HEK293 (cell line): Measurements from ENCODE around the gene SLC9A9.

Experiments used
- CTCF ChIA-PET: fragments of 350-600 bp; formaldehyde crosslinking; extraction: SDS; loops from one replicate; lab custom pipeline; 2021; ENCODE audit warnings: antibody characterized with exemption; lab: Yijun Ruan, JAX
- POLR2A ChIA-PET: fragments of 300-600 bp; formaldehyde crosslinking; extraction: SDS; loops from one replicate; lab custom pipeline; 2020; ENCODE audit warnings: antibody characterized with exemption, inconsistent platforms; lab: Yijun Ruan, JAX
- H3K27ac ChIP-seq: fragments of 200-500 bp; sonication (Bioruptor generic); 2 replicates; pipeline ENCODE4 v1.5.1; 2014; ENCODE audit warnings: low read depth, low read length, control low read depth, inconsistent platforms; ENCODE audit errors: extremely low read depth
- H3K36me3 ChIP-seq, 2 experiments: fragments of 200-500 bp in 1 of 2; sonication (Bioruptor generic) in 1 of 2; 1 replicate in 1 of 2; 2 replicates in 1 of 2; pipeline ENCODE4 v1.5.1; 2014 to 2017; ENCODE audit warnings: inconsistent platforms in 2 of 2, low read length in 2 of 2; ENCODE audit not compliant: control insufficient read depth in 2 of 2, insufficient read depth in 1 of 2
- H3K4me1 ChIP-seq: fragments of 200-500 bp; sonication (Bioruptor generic); 2 replicates; pipeline ENCODE4 v1.5.1; 2014; ENCODE audit warnings: mild to moderate bottlenecking, low read length, inconsistent platforms; ENCODE audit not compliant: control insufficient read depth, insufficient read depth
- H3K4me3 ChIP-seq: 2 replicates; pipeline ENCODE4 v1.5.1; 2011; ENCODE audit warnings: low read depth, mild to moderate bottlenecking, control low read depth, low read length, moderate library complexity
- H3K9me3 ChIP-seq: fragments of 200-500 bp; sonication (Bioruptor generic); 2 replicates; pipeline ENCODE4 v1.5.1; 2014; ENCODE audit warnings: low read depth, low read length, inconsistent platforms; ENCODE audit not compliant: control insufficient read depth, insufficient read depth
- ELK4 ChIP-seq: IDR thresholded peaks from 2 replicates; pipeline ENCODE4 v1.6.1; 2011; ENCODE audit warnings: mild to moderate bottlenecking, low read depth, low read length, borderline replicate concordance
- FEZF1 ChIP-seq: fragments of 450-650 bp; formaldehyde crosslinking; IDR thresholded peaks from 2 replicates; pipeline ENCODE4 v1.5.1; 2016; ENCODE audit warnings: missing biosample characterization, missing genetic modification characterization
- GLI4 ChIP-seq: fragments of 450-650 bp; formaldehyde crosslinking; IDR thresholded peaks from 2 replicates; pipeline ENCODE4 v1.5.1; 2016; ENCODE audit warnings: missing biosample characterization, missing genetic modification characterization
- GLIS2 ChIP-seq: fragments of 450-650 bp; formaldehyde crosslinking; IDR thresholded peaks from 2 replicates; pipeline ENCODE4 v1.5.1; 2016; ENCODE audit warnings: missing biosample characterization, missing genetic modification characterization
- HOXD13 ChIP-seq: sonication (generic); formaldehyde crosslinking; IDR thresholded peaks from 2 replicates; pipeline ENCODE4 v1.8.0; 2022; ENCODE audit warnings: missing genetic modification reagents, borderline replicate concordance
- SALL2 ChIP-seq: fragments of 450-650 bp; formaldehyde crosslinking; IDR thresholded peaks from 2 replicates; pipeline ENCODE4 v1.5.0; 2017; ENCODE audit warnings: missing biosample characterization, mild to moderate bottlenecking, missing genetic modification characterization, borderline replicate concordance
- SP7 ChIP-seq: fragments of 450-650 bp; formaldehyde crosslinking; IDR thresholded peaks from 2 replicates; pipeline ENCODE4 v1.5.1; 2016; ENCODE audit warnings: missing biosample characterization, missing genetic modification characterization
- ZBTB26 ChIP-seq: fragments of 450-650 bp; formaldehyde crosslinking; optimal IDR thresholded peaks from 2 replicates; pipeline ENCODE3; 2016; ENCODE audit warnings: missing biosample characterization, mild to moderate bottlenecking, missing genetic modification characterization
- ZBTB7A ChIP-seq: fragments of 450-650 bp; formaldehyde crosslinking; IDR thresholded peaks from 2 replicates; pipeline ENCODE4 v1.5.1; 2016; ENCODE audit warnings: low read depth, missing biosample characterization, missing genetic modification characterization
- ZBTB8A ChIP-seq: fragments of 450-650 bp; formaldehyde crosslinking; IDR thresholded peaks from 2 replicates; pipeline ENCODE4 v1.5.1; 2016; ENCODE audit warnings: missing biosample characterization, missing genetic modification characterization
- ZNF155 ChIP-seq: fragments of 450-650 bp; formaldehyde crosslinking; IDR thresholded peaks from 2 replicates; pipeline ENCODE4 v1.5.1; 2016; ENCODE audit warnings: missing biosample characterization, missing genetic modification characterization
- ZNF19 ChIP-seq: fragments of 450-650 bp; formaldehyde crosslinking; IDR thresholded peaks from 2 replicates; pipeline ENCODE4; 2016; ENCODE audit warnings: missing biosample characterization, missing genetic modification characterization, low read depth
- ZNF239 ChIP-seq: fragments of 450-650 bp; formaldehyde crosslinking; IDR thresholded peaks from 2 replicates; pipeline ENCODE4 v1.5.1; 2016; ENCODE audit warnings: missing biosample characterization, missing genetic modification characterization
- ZNF266 ChIP-seq: fragments of 450-650 bp; formaldehyde crosslinking; IDR thresholded peaks from 2 replicates; pipeline ENCODE4 v1.5.1; 2016; ENCODE audit warnings: missing biosample characterization, missing genetic modification characterization, low read depth
- ZNF324 ChIP-seq: fragments of 450-650 bp; formaldehyde crosslinking; IDR thresholded peaks from 2 replicates; pipeline ENCODE4 v1.5.1; 2016; ENCODE audit warnings: missing biosample characterization, missing genetic modification characterization
- ZNF391 ChIP-seq: fragments of 450-650 bp; formaldehyde crosslinking; IDR thresholded peaks from 2 replicates; pipeline ENCODE4 v1.5.1; 2016; ENCODE audit warnings: low read depth, missing biosample characterization, missing genetic modification characterization, borderline replicate concordance
- ZNF404 ChIP-seq: fragments of 450-650 bp; formaldehyde crosslinking; IDR thresholded peaks from 2 replicates; pipeline ENCODE4 v1.5.1; 2017; ENCODE audit warnings: missing biosample characterization, missing genetic modification characterization
- ZNF473 ChIP-seq: fragments of 450-650 bp; formaldehyde crosslinking; IDR thresholded peaks from 2 replicates; pipeline ENCODE4 v1.5.1; 2017; ENCODE audit warnings: missing biosample characterization, missing genetic modification characterization
- ZNF560 ChIP-seq: fragments of 450-650 bp; formaldehyde crosslinking; IDR thresholded peaks from 2 replicates; pipeline ENCODE4 v1.5.1; 2017; ENCODE audit warnings: missing biosample characterization, missing genetic modification characterization, borderline replicate concordance
- ZNF600 ChIP-seq: fragments of 450-650 bp; formaldehyde crosslinking; IDR thresholded peaks from 2 replicates; pipeline ENCODE4 v1.5.1; 2016; ENCODE audit warnings: missing biosample characterization, missing genetic modification characterization
- ZNF629 ChIP-seq: fragments of 450-650 bp; formaldehyde crosslinking; IDR thresholded peaks from 2 replicates; pipeline ENCODE4 v1.5.1; 2017; ENCODE audit warnings: missing biosample characterization, missing genetic modification characterization
- ZNF791 ChIP-seq: fragments of 450-650 bp; formaldehyde crosslinking; IDR thresholded peaks from 2 replicates; pipeline ENCODE4 v1.5.1; 2016; ENCODE audit warnings: missing biosample characterization, missing genetic modification characterization
- ZSCAN23 ChIP-seq: fragments of 450-650 bp; formaldehyde crosslinking; IDR thresholded peaks from 2 replicates; pipeline ENCODE4 v1.5.1; 2016; ENCODE audit warnings: missing biosample characterization, missing genetic modification characterization

SLC9A9 gene

GRCh38 chr3:143648708-143649107, 199.6 kb downstream of the SLC9A9 start:
- CTCF ChIA-PET = interaction anchor here (0.6 to 1.1 kb wide), 4 partner anchors 9 to 517 kb away, joined by 3 to 4 read pairs (median 4); no protein-coding TSS in a partner anchor
- POLR2A ChIA-PET = no interaction called here
- H3K36me3 ChIP-seq = no peaks in the 10 kb centered on the region

GRCh38 chr3:143648218-143648617, 200.1 kb downstream of the SLC9A9 start:
- Histone ChIP-seq H3K27ac (no peak overlapping the region), H3K9me3 (no peaks in the 10 kb centered on the region), H3K4me3 (no peak overlapping the region), H3K36me3 (no peaks in the 10 kb centered on the region), H3K4me1 (0 out of 2 replicates have a peak, but pooled peaks cover 2% of the 10 kb centered on the region)
- ChIA-PET CTCF (interaction anchor here (0.6 to 1.1 kb wide), 3 partner anchors 27 to 516 kb away, joined by 3 to 4 read pairs (median 4); no protein-coding TSS in a partner anchor), POLR2A (no interaction called here)
- no peak for TF ChIP-seq ELK4
- TF ChIP-seq ZNF266 (tag by site-specific recombination) = no peak
- TF ChIP-seq ZNF239 = no peak
- no peak for TF ChIP-seq HOXD13 (CRISPR knock-in tag)
- no peak for TF ChIP-seq ZBTB26 (tag by site-specific recombination)
- TF ChIP-seq ZNF391 (tag by site-specific recombination) = no peak
- no peak for TF ChIP-seq ZNF791 (tag by site-specific recombination)
- no peak for TF ChIP-seq SP7 (tag by site-specific recombination)
- TF ChIP-seq ZNF629 (tag by site-specific recombination) = no peak
- no peak for TF ChIP-seq ZNF155 (tag by site-specific recombination)
- TF ChIP-seq ZBTB7A (tag by site-specific recombination) = no peak
- no peak for TF ChIP-seq GLIS2 (tag by site-specific recombination)
- no peak for TF ChIP-seq ZNF404
- no peak for TF ChIP-seq ZSCAN23 (tag by site-specific recombination)
- TF ChIP-seq ZNF19 (tag by site-specific recombination) = no peak

More at GRCh38 chr3:143648708-143649107, 199.6 kb downstream of the SLC9A9 start:
- Histone ChIP-seq H3K27ac (no peak overlapping the region), H3K4me1 (0 out of 2 replicates have a peak, but pooled peaks cover 2% of the 10 kb centered on the region), H3K4me3 (no peak overlapping the region), H3K9me3 (no peaks in the 10 kb centered on the region)
- TF ChIP-seq ZNF600 (tag by site-specific recombination) (no peak), ZNF560 (tag by site-specific recombination) (no peak), ZNF324 (tag by site-specific recombination) (no peak), GLI4 (tag by site-specific recombination) (no peak), SALL2 (tag by site-specific recombination) (no peak), ZNF473 (tag by site-specific recombination) (no peak), FEZF1 (tag by site-specific recombination) (no peak), ZBTB8A (tag by site-specific recombination) (no peak)
- TF ChIP-seq, all 188 proteins: peak for 0
